Right atrium auricular region (tissue), 2 donors: ENCODE measurements around the gene SLC26A11. TPM values are rescaled to one million over a fixed set of nuclear protein-coding genes. Genes with fewer than 3 reads are reported as not detected.

Experiments used
- DNase-seq: peaks from one replicate; pipeline ENCODE4 v3.0.0-alpha.2; 2019; ENCODE audit warnings: low spot score
- H3K27ac ChIP-seq, 2 donors: fragments of 200-600 bp; sonication (generic); 1 replicate in 1 of 2; 2 replicates in 1 of 2; pipeline ENCODE4 v1.5.1; 2016 to 2019
- H3K27me3 ChIP-seq, 2 donors: fragments of 200-600 bp; sonication (generic); one replicate each; pipeline versions ENCODE4 v1.5.1 to v1.6.0; 2017 to 2019
- H3K36me3 ChIP-seq: fragments of 200-600 bp; sonication (generic); one replicate; pipeline ENCODE4 v1.5.1; 2016
- H3K4me1 ChIP-seq, 2 donors: fragments of 200-600 bp; sonication (generic); one replicate each; pipeline versions ENCODE4 v1.5.1 to v1.6.0; 2017 to 2019
- H3K4me3 ChIP-seq, 2 donors: fragments of 200-600 bp; sonication (generic); 1 replicate in 1 of 2; 2 replicates in 1 of 2; pipeline ENCODE4 v1.5.1; 2017 to 2019; ENCODE audit warnings: mild to moderate bottlenecking in 1 of 2, moderate library complexity in 1 of 2
- H3K9me3 ChIP-seq, 2 donors: fragments of 200-600 bp; sonication (generic); one replicate each; pipeline ENCODE4 v1.5.1; 2019
- CTCF ChIP-seq, 2 donors: fragments of 200-600 bp; sonication (generic); IDR thresholded peaks; one replicate each; pipeline ENCODE4 v1.5.1; 2019; ENCODE audit warnings: antibody characterized with exemption in 2 of 2
- total RNA-seq, 2 donors: library from RNA; depleted of rRNA; stranded (reverse); fragments of >200 nt; gene quantifications; one replicate each; pipeline ENCODE4 v1.1.0, GENCODE V29; 2016

Gene SLC26A11
- total RNA-seq, 2 donors from 2014 or later, result 2.2 to 9.0 TPM

- Histone ChIP-seq H3K4me3 (no peak overlapping the region), H3K27me3 (no peaks in the 10 kb centered on the region), H3K4me1 (no peaks in the 10 kb centered on the region), H3K9me3 (no peaks in the 10 kb centered on the region), H3K27ac (no peak overlapping the region), H3K36me3 (peaks cover under 1% of the 10 kb centered on the region)
- DNase-seq, result no peak
- no peak for TF ChIP-seq CTCF (IDR thresholded peaks at IDR 0.05)
These were observed 15.4 kb upstream of the SLC26A11 start for GRCh38 chr17:80204626-80205468.

GRCh38 chr17:80205811-80206210 lies 14.4 kb upstream of the SLC26A11 start:
- TF ChIP-seq CTCF (IDR thresholded peaks at IDR 0.05), result no peak
- H3K27ac ChIP-seq, result no peak overlapping the region

GRCh38 chr17:80208050-80208449 lies 12.2 kb upstream of the SLC26A11 start:
- H3K36me3 ChIP-seq, result peaks cover 24% of the 10 kb centered on the region
- H3K9me3 ChIP-seq, result no peaks in the 10 kb centered on the region
- H3K27me3 ChIP-seq, result no peaks in the 10 kb centered on the region
- DNase-seq, result no peak
- no peak for TF ChIP-seq CTCF (IDR thresholded peaks at IDR 0.05)
- H3K4me3 ChIP-seq, result no peak overlapping the region
- no peak overlapping the region for H3K27ac ChIP-seq
- no peaks in the 10 kb centered on the region for H3K4me1 ChIP-seq

More at GRCh38 chr17:80205811-80206210, 14.4 kb upstream of the SLC26A11 start:
- H3K36me3 ChIP-seq, result peaks cover 10% of the 10 kb centered on the region
- H3K9me3 ChIP-seq, result no peaks in the 10 kb centered on the region
- H3K4me1 ChIP-seq, result no peaks in the 10 kb centered on the region
- no peak overlapping the region for H3K4me3 ChIP-seq
- DNase-seq, result no peak
- H3K27me3 ChIP-seq, result no peaks in the 10 kb centered on the region

GRCh38 chr17:80209765-80210164 lies 10.5 kb upstream of the SLC26A11 start:
- Histone ChIP-seq H3K36me3 (peaks cover 34% of the 10 kb centered on the region), H3K9me3 (no peaks in the 10 kb centered on the region), H3K27me3 (no peaks in the 10 kb centered on the region), H3K27ac (no peak overlapping the region), H3K4me3 (no peak overlapping the region), H3K4me1 (no peaks in the 10 kb centered on the region)
- no peak for TF ChIP-seq CTCF (IDR thresholded peaks at IDR 0.05)
- no peak for DNase-seq

GRCh38 chr17:80210348-80211108 lies 9.7 kb upstream of the SLC26A11 start:
- TF ChIP-seq CTCF (IDR thresholded peaks at IDR 0.05), result no peak
- H3K4me1 ChIP-seq, result no peaks in the 10 kb centered on the region
- no peaks in the 10 kb centered on the region for H3K9me3 ChIP-seq
- H3K27me3 ChIP-seq, result no peaks in the 10 kb centered on the region
- DNase-seq, result no peak
- no peak overlapping the region for H3K4me3 ChIP-seq
- H3K27ac ChIP-seq, result no peak overlapping the region
- peaks cover 38% of the 10 kb centered on the region for H3K36me3 ChIP-seq
